Islet of Langerhans (tissue), 1 donor: Measurements from ENCODE around the gene KIF25.
"Not testable (repeated sequence)": the region's sequence is repeated elsewhere in the genome, so short reads cannot be mapped to it uniquely, and the experiment has no call there.

Source experiments
- FAIRE-seq: peaks from one replicate; lab custom pipeline; 2011; peaks lifted over from hg19 to GRCh38; lab: Jason Lieb, UNC

KIF25 gene

GRCh38 chr6:167995731-167996151, 1.7 kb upstream of the KIF25 start:
- FAIRE-seq, result no peak

GRCh38 chr6:167996424-167997199, 859 bp upstream of the KIF25 start:
- FAIRE-seq, result no peak

GRCh38 chr6:167998215-167998614, 744 bp downstream of the KIF25 start:
- no peak for FAIRE-seq

- no peak for FAIRE-seq
Measured at GRCh38 chr6:168000198-168001028, 2.9 kb downstream of the KIF25 start.

GRCh38 chr6:168001029-168001332, 3.5 kb downstream of the KIF25 start:
- FAIRE-seq, result no peak

GRCh38 chr6:168001514-168001913, 4.0 kb downstream of the KIF25 start:
- FAIRE-seq, result not testable (repeated sequence)

- FAIRE-seq, result no peak
Measured at GRCh38 chr6:168002804-168003203, 5.3 kb downstream of the KIF25 start.

GRCh38 chr6:168004023-168004422, 6.6 kb downstream of the KIF25 start:
- FAIRE-seq, result no peak

- no peak for FAIRE-seq
Measured at GRCh38 chr6:168004945-168005344, 7.5 kb downstream of the KIF25 start.

- FAIRE-seq, result no peak
Measured at GRCh38 chr6:168005796-168006195, 8.3 kb downstream of the KIF25 start.

- FAIRE-seq, result no peak
Measured at GRCh38 chr6:168007592-168008338, 10.3 kb downstream of the KIF25 start.

GRCh38 chr6:168009331-168009730, 11.9 kb downstream of the KIF25 start:
- FAIRE-seq, result no peak

GRCh38 chr6:168011291-168011690, 13.8 kb downstream of the KIF25 start:
- no peak for FAIRE-seq

- no peak for FAIRE-seq
Measured at GRCh38 chr6:168012431-168013249, 15.2 kb downstream of the KIF25 start.

GRCh38 chr6:168013250-168013915, 15.9 kb downstream of the KIF25 start:
- no peak for FAIRE-seq

- no peak for FAIRE-seq
Measured at GRCh38 chr6:168014428-168014827, 17.0 kb downstream of the KIF25 start.

GRCh38 chr6:168015009-168015408, 17.5 kb downstream of the KIF25 start:
- no peak for FAIRE-seq

GRCh38 chr6:168015482-168016175, 18.2 kb downstream of the KIF25 start:
- no peak for FAIRE-seq

- no peak for FAIRE-seq
Measured at GRCh38 chr6:168016176-168016620, 18.7 kb downstream of the KIF25 start.

- no peak for FAIRE-seq
Measured at GRCh38 chr6:168016721-168017525, 19.5 kb downstream of the KIF25 start.
